ENCODE data around the gene TECR. TPM values are rescaled to one million over a fixed set of nuclear protein-coding genes. Genes with fewer than 3 reads are reported as not detected.
A peak's percentile ranks its signal among the peaks of the same experiment; 100 is the strongest.

TECR gene
- total RNA-seq, 1 experiment from 2014 or later = 294 TPM

GRCh38 chr19:14519245-14519859 lies 10.0 kb upstream of the TECR start:
- intact Hi-C loops (cut with micrococcal nuclease; ENCODE audit: unreplicated experiment) = loop anchor here (5.0 to 10.0 kb wide), 2 partner anchors 42 to 385 kb away; partner anchors contain the start of genes ASF1B and PTGER1
- POLR2A ChIA-PET (ENCODE audit: unreplicated experiment) = interaction anchor here (0.6 to 1.7 kb wide), 3 partner anchors 14 to 24 kb away, joined by 3 to 14 read pairs (median 3); no protein-coding TSS in a partner anchor
- Histone ChIP-seq H3K4me1 (replicated peaks; ENCODE audit: insufficient read depth) (peaks cover 46% of the 10 kb centered on the region), H3K4me3 (peak overlapping the region; percentile 52; the same call in 1 of the 2 replicates), H3K9me2 (ENCODE audit: insufficient read depth) (no peaks in the 10 kb centered on the region), H3F3A (ENCODE audit: insufficient read depth, low read depth) (peaks cover 52% of the 10 kb centered on the region), H3K9me3 (ENCODE audit: insufficient read depth, low read depth) (no peaks in the 10 kb centered on the region), H3K4me2 (peak overlapping the region; percentile 79), H3K36me3 (ENCODE audit: low read depth) (peaks cover 28% of the 10 kb centered on the region), H2AFZ (peak overlapping the region; percentile 80; the same call in 1 of the 2 replicates), H4K20me1 (ENCODE audit: insufficient read depth) (peaks cover 31% of the 10 kb centered on the region), H3K27ac (peak overlapping the region; percentile 86), H3K79me2 (ENCODE audit: low read depth) (peaks cover 38% of the 10 kb centered on the region), H3K27me3 (ENCODE audit: insufficient read depth, low read depth) (no peaks in the 10 kb centered on the region)
- BruUV-seq (replicated peaks) = no TSS peak
- CTCF ChIA-PET = interaction anchor here (0.6 kb wide), 1 partner anchor 22 kb away, joined by 3 read pairs; no protein-coding TSS in a partner anchor
- TF ChIP-seq EZH2 (IDR thresholded peaks at IDR 0.05; ENCODE audit: low read depth) = no peak
- TF ChIP-seq, protein P1, sequence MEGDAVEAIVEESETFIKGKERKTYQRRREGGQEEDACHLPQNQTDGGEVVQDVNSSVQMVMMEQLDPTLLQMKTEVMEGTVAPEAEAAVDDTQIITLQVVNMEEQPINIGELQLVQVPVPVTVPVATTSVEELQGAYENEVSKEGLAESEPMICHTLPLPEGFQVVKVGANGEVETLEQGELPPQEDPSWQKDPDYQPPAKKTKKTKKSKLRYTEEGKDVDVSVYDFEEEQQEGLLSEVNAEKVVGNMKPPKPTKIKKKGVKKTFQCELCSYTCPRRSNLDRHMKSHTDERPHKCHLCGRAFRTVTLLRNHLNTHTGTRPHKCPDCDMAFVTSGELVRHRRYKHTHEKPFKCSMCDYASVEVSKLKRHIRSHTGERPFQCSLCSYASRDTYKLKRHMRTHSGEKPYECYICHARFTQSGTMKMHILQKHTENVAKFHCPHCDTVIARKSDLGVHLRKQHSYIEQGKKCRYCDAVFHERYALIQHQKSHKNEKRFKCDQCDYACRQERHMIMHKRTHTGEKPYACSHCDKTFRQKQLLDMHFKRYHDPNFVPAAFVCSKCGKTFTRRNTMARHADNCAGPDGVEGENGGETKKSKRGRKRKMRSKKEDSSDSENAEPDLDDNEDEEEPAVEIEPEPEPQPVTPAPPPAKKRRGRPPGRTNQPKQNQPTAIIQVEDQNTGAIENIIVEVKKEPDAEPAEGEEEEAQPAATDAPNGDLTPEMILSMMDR (conservative IDR thresholded peaks at IDR 0.05) = no peak
- no peak for DNase-seq

GRCh38 chr19:14519860-14520407 lies 9.5 kb upstream of the TECR start:
- no peak for TF ChIP-seq EZH2 (IDR thresholded peaks at IDR 0.05; ENCODE audit: low read depth)
- TF ChIP-seq, protein P1 (conservative IDR thresholded peaks at IDR 0.05) = no peak
- ChIA-PET POLR2A (ENCODE audit: unreplicated experiment) (interaction anchor here (0.5 to 0.7 kb wide), 3 partner anchors 17 to 389 kb away, joined by 3 read pairs; no protein-coding TSS in a partner anchor), CTCF (interaction anchor here (0.6 kb wide), 1 partner anchor 22 kb away, joined by 3 read pairs; no protein-coding TSS in a partner anchor)
- H3K79me2 ChIP-seq (ENCODE audit: low read depth) = peaks cover 32% of the 10 kb centered on the region
- peak; percentile 46 to 98 for DNase-seq
- peak overlapping the region; percentile 86 for H3K27ac ChIP-seq
- peak overlapping the region; percentile 0; the same call in 1 of the 2 replicates for H2AFZ ChIP-seq
- peak overlapping the region; percentile 79 for H3K4me2 ChIP-seq
- no peaks in the 10 kb centered on the region for H3K9me3 ChIP-seq (ENCODE audit: insufficient read depth, low read depth)
- no peaks in the 10 kb centered on the region for H3K27me3 ChIP-seq (ENCODE audit: insufficient read depth, low read depth)
- BruUV-seq (replicated peaks) = no TSS peak
- peaks cover 46% of the 10 kb centered on the region for H3F3A ChIP-seq (ENCODE audit: insufficient read depth, low read depth)
- peaks cover 40% of the 10 kb centered on the region for H3K4me1 ChIP-seq (replicated peaks; ENCODE audit: insufficient read depth)
- H3K36me3 ChIP-seq (ENCODE audit: low read depth) = peaks cover 22% of the 10 kb centered on the region
- H3K4me3 ChIP-seq = no peak overlapping the region
- intact Hi-C loops (cut with micrococcal nuclease; ENCODE audit: unreplicated experiment) = loop anchor here (5.0 to 10.0 kb wide), 2 partner anchors 43 to 385 kb away; partner anchors contain the start of genes ASF1B and PTGER1
- no peaks in the 10 kb centered on the region for H3K9me2 ChIP-seq (ENCODE audit: insufficient read depth)
- H4K20me1 ChIP-seq (ENCODE audit: insufficient read depth) = peaks cover 26% of the 10 kb centered on the region

DNA sequence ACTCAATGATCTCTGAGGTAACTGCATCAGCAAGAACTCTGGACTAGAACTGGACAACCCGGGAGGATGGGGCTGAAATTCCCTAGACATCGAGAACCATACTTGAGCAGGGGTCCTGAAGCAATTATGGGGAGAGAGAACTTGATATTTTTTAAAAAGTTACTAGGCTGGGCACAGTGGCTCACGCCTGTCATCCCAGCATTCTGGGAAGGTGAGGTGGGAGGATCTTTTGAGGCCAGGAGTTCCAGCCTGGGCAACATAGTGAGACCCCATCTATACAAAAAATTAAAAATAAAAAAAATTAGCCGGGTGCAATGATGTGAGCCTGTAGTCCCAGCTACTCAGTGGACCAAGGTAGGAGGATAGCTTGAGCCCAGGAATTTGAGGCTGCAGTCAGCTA lies 8.9 kb upstream of the TECR start:
- peaks cover 40% of the 10 kb centered on the region for H3F3A ChIP-seq (ENCODE audit: insufficient read depth, low read depth)
- CTCF ChIA-PET = no interaction called here
- H2AFZ ChIP-seq = no peak overlapping the region
- H3K9me3 ChIP-seq (ENCODE audit: insufficient read depth, low read depth) = no peaks in the 10 kb centered on the region
- no TSS peak for BruUV-seq (replicated peaks)
- POLR2A ChIA-PET (ENCODE audit: unreplicated experiment) = interaction anchor here (0.5 kb wide), 1 partner anchor 390 kb away, joined by 3 read pairs; no protein-coding TSS in a partner anchor
- peak overlapping the region; percentile 79 for H3K4me2 ChIP-seq
- TF ChIP-seq EZH2 (IDR thresholded peaks at IDR 0.05; ENCODE audit: low read depth) = no peak
- TF ChIP-seq, protein P1 (conservative IDR thresholded peaks at IDR 0.05) = no peak
- peak overlapping the region; percentile 86 for H3K27ac ChIP-seq
- DNase-seq = no peak
- peaks cover 16% of the 10 kb centered on the region for H3K36me3 ChIP-seq (ENCODE audit: low read depth)
- H4K20me1 ChIP-seq (ENCODE audit: insufficient read depth) = peaks cover 20% of the 10 kb centered on the region
- H3K4me3 ChIP-seq = no peak overlapping the region
- H3K79me2 ChIP-seq (ENCODE audit: low read depth) = peaks cover 26% of the 10 kb centered on the region
- no peaks in the 10 kb centered on the region for H3K27me3 ChIP-seq (ENCODE audit: insufficient read depth, low read depth)
- H3K4me1 ChIP-seq (replicated peaks; ENCODE audit: insufficient read depth) = peaks cover 34% of the 10 kb centered on the region
- no peaks in the 10 kb centered on the region for H3K9me2 ChIP-seq (ENCODE audit: insufficient read depth)
- intact Hi-C loops (cut with micrococcal nuclease; ENCODE audit: unreplicated experiment) = no loop called here
